ENCODE data around the gene VPS26A. TPM values are rescaled to one million over a fixed set of nuclear protein-coding genes. Genes with fewer than 3 reads are reported as not detected.

The VPS26A gene
- total RNA-seq, 4 donors from 2014 or later, result 35.5 to 46.8 (median 37.1) TPM

- ATAC-seq (ENCODE audit: low FRiP score) (no peak), DNase-seq (ENCODE audit: low spot score) (no peak)
- no peak for TF ChIP-seq CTCF (IDR thresholded peaks at IDR 0.05)
Measured at GRCh38 chr10:69102440-69102839, 21.5 kb upstream of the VPS26A start.

- DNase-seq (ENCODE audit: low spot score) (no peak), ATAC-seq (ENCODE audit: low FRiP score) (no peak)
- TF ChIP-seq CTCF (IDR thresholded peaks at IDR 0.05), result no peak
Measured at GRCh38 chr10:69103784-69104183, 20.2 kb upstream of the VPS26A start.

- DNase-seq (ENCODE audit: low spot score) (no peak), ATAC-seq (ENCODE audit: low FRiP score) (no peak)
- TF ChIP-seq CTCF (IDR thresholded peaks at IDR 0.05), result no peak
Measured at GRCh38 chr10:69104994-69105790, 18.8 kb upstream of the VPS26A start.

GRCh38 chr10:69107176-69107490 lies 16.8 kb upstream of the VPS26A start:
- no peak for ATAC-seq (ENCODE audit: low FRiP score)
- no peak for TF ChIP-seq CTCF (IDR thresholded peaks at IDR 0.05)

GRCh38 chr10:69107699-69108098 lies 16.3 kb upstream of the VPS26A start:
- no peak for TF ChIP-seq CTCF (IDR thresholded peaks at IDR 0.05)
- ATAC-seq (ENCODE audit: low FRiP score) (no peak), DNase-seq (ENCODE audit: low spot score) (no peak)

More at GRCh38 chr10:69107176-69107490, 16.8 kb upstream of the VPS26A start:
- DNase-seq (ENCODE audit: low spot score), result no peak

- no peak for DNase-seq (ENCODE audit: low spot score)
- ATAC-seq (ENCODE audit: low FRiP score), result no peak
- no peak for TF ChIP-seq CTCF (IDR thresholded peaks at IDR 0.05)
Measured at GRCh38 chr10:69119896-69120295, 4.1 kb upstream of the VPS26A start.

- no peak for TF ChIP-seq CTCF (IDR thresholded peaks at IDR 0.05)
- DNase-seq (ENCODE audit: low spot score) (no peak), ATAC-seq (ENCODE audit: low FRiP score) (peak; percentile 73)
Measured at GRCh38 chr10:69123306-69123746, 652 bp upstream of the VPS26A start.
